GM21360 (cell line): ENCODE measurements around the gene BMAL2.

Source experiments
- ATAC-seq: cut with Tn5 transposase; IDR thresholded peaks from one replicate; pipeline ENCODE4 v1.9.1; 2021; ENCODE audit warnings: mild to moderate bottlenecking, moderate library complexity; ENCODE audit not compliant: unreplicated experiment

BMAL2 gene

GRCh38 chr12:27351476-27351875 is 18.8 kb downstream of the BMAL2 start:
- ATAC-seq: no peak

DNA sequence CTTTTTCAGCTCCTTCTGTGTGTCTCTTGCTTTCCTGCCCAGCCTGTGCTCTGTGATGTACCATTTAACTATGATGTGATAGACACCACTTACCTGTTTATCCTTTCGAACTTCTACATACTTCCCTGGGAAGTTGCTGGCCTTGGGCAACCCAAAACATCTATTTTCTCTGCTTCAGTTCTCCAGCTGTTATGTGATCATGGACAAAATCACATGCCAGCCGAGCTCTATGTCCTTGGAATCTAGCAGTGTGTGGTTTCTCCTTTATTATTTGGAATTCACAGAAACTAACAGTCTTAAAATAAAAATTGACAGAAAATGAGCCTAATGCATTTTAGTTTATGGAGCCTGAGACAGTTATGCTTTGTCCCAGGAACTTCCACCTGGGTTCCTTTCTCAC is 22.9 kb downstream of the BMAL2 start:
- no peak for ATAC-seq

- ATAC-seq: no peak
These were observed 23.3 kb downstream of the BMAL2 start for GRCh38 chr12:27355979-27356378.

- no peak for ATAC-seq
These were observed 27.1 kb downstream of the BMAL2 start for GRCh38 chr12:27359578-27360340.

- no peak for ATAC-seq
These were observed 28.7 kb downstream of the BMAL2 start for GRCh38 chr12:27361372-27361771.

DNA sequence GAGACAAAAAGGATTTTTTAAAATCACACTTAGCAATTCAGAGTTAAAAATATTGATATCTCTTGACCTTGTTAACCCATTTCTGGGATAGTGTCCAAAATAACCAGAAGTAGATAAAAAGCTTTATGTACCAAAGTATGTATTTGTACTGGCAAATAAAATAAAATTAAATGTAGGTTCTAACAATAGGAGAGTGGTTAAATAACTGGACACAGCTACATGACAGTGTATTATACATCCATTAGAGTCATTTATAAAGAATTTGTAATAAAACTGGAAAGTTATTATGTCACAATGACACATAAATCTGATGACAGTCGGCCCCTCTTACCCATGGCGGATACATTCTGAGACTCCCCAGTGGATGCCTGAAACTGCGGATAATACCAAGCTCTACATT is 34.0 kb downstream of the BMAL2 start:
- no peak for ATAC-seq

- ATAC-seq: no peak
These were observed 34.4 kb downstream of the BMAL2 start for GRCh38 chr12:27367078-27367477.

DNA sequence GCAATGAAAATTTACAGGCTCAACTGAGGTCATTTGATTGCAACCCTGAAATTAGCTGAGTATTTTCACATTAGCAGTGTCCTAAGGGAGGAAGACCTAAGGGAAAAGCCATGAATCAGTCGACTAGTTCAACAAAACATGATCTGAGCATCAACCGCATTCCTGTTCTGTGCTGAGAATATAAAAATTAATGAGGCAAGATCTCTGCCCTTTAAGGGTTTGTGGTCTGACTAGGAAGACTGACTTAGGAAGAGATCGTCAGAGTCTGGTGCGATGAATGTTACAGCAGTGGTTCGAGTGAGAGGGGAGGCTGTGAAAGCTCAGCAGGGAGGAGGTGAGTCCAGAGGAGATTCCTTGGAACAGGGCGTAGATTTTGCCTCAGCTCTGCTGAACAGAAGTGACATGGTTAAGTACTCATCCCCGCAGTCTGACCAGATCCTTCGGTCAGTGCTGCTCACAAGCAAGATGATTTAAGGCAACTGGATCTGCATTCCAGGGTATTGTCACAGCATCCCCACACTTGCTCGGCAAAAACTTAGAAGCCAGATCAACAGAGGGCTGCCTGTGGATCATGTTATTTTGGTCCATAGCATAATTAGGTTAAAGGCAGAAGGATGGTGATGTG is 49.6 kb downstream of the BMAL2 start:
- no peak for ATAC-seq
